GM10266 (cell line): ENCODE results near the gene FAM107B.

ENCODE experiments used
- DNase-seq: peaks from one replicate; pipeline ENCODE4 v3.0.0; 2012; ENCODE audit errors: extremely low spot score
- TF ChIP-seq, protein P1 (sequence below): IDR thresholded peaks from 2 replicates; pipeline ENCODE4 v1.5.1; 2012; ENCODE audit warnings: mild to moderate bottlenecking, low read depth; ENCODE audit not compliant: control insufficient read depth, insufficient read depth; ENCODE audit errors: missing control alignments

Gene FAM107B

DNA sequence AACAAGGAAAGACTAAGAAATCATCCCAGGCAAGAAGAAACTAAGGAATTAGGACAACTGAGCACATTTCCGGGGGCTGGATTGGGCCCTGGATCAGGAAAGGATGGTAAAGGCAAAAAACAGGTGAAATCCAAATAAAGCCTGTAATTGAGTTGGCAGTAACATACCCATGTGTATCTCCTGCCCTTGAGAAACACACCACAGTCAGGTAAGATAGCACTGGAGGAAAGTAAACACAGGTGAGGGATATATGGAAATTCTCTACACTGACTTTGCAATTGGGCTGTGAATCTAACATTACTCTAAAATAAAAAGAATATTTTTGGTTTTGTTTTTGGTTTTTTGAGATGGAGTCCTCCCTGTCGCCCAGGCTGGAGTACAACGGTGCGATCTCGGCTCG is 303.8 kb downstream of the FAM107B start:
- no peak for DNase-seq
- TF ChIP-seq, protein P1, sequence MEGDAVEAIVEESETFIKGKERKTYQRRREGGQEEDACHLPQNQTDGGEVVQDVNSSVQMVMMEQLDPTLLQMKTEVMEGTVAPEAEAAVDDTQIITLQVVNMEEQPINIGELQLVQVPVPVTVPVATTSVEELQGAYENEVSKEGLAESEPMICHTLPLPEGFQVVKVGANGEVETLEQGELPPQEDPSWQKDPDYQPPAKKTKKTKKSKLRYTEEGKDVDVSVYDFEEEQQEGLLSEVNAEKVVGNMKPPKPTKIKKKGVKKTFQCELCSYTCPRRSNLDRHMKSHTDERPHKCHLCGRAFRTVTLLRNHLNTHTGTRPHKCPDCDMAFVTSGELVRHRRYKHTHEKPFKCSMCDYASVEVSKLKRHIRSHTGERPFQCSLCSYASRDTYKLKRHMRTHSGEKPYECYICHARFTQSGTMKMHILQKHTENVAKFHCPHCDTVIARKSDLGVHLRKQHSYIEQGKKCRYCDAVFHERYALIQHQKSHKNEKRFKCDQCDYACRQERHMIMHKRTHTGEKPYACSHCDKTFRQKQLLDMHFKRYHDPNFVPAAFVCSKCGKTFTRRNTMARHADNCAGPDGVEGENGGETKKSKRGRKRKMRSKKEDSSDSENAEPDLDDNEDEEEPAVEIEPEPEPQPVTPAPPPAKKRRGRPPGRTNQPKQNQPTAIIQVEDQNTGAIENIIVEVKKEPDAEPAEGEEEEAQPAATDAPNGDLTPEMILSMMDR, result no peak

DNA sequence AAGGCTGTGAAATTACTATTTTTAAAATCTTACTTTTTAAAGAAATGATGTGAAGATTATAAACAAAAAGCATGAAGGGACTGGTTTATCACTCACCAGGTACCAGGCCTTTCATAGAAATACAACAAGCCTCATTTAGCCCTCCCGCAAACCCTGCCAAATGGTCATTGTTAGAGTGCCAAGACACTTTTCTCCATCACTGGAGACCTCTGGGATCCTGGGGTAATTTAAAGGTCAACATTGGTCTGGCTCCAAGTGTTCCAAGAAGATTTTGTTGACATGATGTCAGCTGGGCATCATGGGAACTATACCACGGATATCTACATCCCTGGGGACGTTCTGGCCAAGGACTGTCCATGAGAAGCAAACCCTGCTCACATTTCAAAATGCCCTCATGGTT is 306.0 kb downstream of the FAM107B start:
- TF ChIP-seq, protein P1, result no peak
- no peak for DNase-seq
